Chondrocyte (in vitro differentiated cells): ENCODE results near the gene SLC1A7. TPM values are rescaled to one million over a fixed set of nuclear protein-coding genes. Genes with fewer than 3 reads are reported as not detected.

Experiments
- DNase-seq: peaks from one replicate; pipeline ENCODE4 v3.0.0; 2021; ENCODE audit warnings: mixed read lengths, low spot score
- H3K27ac Mint-ChIP-seq: one replicate; pipeline ENCODE4 v1.8.0; 2021; ENCODE audit warnings: mild to moderate bottlenecking, moderate library complexity, mixed read lengths; ENCODE audit not compliant: unreplicated experiment
- H3K27me3 Mint-ChIP-seq: 2 replicates; pipeline ENCODE4 v1.8.0; 2021; ENCODE audit warnings: low read depth, mixed read lengths
- H3K36me3 Mint-ChIP-seq: 2 replicates; pipeline ENCODE4 v1.8.0; 2021; ENCODE audit warnings: low read depth, mixed read lengths
- H3K4me1 Mint-ChIP-seq: 2 replicates; pipeline ENCODE4 v1.8.0; 2021; ENCODE audit warnings: low read depth, mild to moderate bottlenecking, mixed read lengths
- H3K4me3 Mint-ChIP-seq: one replicate; pipeline ENCODE4 v1.8.0; 2021; ENCODE audit warnings: mild to moderate bottlenecking, moderate library complexity, mixed read lengths; ENCODE audit not compliant: unreplicated experiment
- H3K9me3 Mint-ChIP-seq: 2 replicates; pipeline ENCODE4 v1.8.0; 2021; ENCODE audit warnings: low read depth, mixed read lengths
- total RNA-seq: library from RNA; stranded (reverse); gene quantifications from 3 replicates; pipeline ENCODE4 v1.2.1, GENCODE V29; 2021
- TF ChIP-seq, protein P1 (sequence below): fragments of 200-600 bp; sonication (generic); IDR thresholded peaks from 2 replicates; pipeline ENCODE4 v1.5.0; 2021; ENCODE audit warnings: antibody characterized with exemption, mild to moderate bottlenecking, moderate library complexity

The SLC1A7 gene
- total RNA-seq, 1 donor from 2014 or later, result not detected

DNA sequence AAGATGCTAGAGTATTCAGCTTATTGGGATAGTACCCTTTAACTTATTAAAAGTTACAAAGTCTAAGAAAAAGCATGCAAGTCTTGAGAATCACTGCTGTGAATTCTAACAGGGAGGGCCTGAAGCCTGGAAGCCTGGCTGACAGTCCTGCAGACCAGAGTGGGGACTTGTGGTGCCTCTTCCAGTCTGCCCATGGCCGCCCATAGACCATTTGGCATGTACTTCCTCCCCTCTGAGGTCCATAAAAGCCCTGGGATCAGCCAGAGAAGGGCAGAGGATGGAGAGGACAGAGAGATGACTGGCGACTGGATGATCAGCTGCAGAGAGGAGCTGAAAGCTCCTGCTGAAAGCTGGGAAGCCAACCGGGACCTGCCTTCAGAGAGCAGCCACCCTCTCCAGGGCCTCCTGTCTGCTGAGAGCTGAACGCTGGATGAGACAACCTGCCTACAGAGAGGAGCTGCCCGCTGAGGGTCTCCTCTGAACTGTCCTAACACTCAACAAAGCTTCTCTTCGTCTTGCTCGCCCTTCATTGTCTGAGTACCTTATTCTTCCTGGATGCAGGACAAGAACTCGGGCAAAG lies 12.5 kb upstream of the SLC1A7 start:
- H3K27ac Mint-ChIP-seq, result no peak overlapping the region
- TF ChIP-seq, protein P1, sequence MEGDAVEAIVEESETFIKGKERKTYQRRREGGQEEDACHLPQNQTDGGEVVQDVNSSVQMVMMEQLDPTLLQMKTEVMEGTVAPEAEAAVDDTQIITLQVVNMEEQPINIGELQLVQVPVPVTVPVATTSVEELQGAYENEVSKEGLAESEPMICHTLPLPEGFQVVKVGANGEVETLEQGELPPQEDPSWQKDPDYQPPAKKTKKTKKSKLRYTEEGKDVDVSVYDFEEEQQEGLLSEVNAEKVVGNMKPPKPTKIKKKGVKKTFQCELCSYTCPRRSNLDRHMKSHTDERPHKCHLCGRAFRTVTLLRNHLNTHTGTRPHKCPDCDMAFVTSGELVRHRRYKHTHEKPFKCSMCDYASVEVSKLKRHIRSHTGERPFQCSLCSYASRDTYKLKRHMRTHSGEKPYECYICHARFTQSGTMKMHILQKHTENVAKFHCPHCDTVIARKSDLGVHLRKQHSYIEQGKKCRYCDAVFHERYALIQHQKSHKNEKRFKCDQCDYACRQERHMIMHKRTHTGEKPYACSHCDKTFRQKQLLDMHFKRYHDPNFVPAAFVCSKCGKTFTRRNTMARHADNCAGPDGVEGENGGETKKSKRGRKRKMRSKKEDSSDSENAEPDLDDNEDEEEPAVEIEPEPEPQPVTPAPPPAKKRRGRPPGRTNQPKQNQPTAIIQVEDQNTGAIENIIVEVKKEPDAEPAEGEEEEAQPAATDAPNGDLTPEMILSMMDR, result no peak
- H3K9me3 Mint-ChIP-seq, result no peaks in the 10 kb centered on the region
- H3K36me3 Mint-ChIP-seq, result no peaks in the 10 kb centered on the region
- H3K4me1 Mint-ChIP-seq, result peaks cover 6% of the 10 kb centered on the region
- no peaks in the 10 kb centered on the region for H3K27me3 Mint-ChIP-seq
- no peak overlapping the region for H3K4me3 Mint-ChIP-seq
- no peak for DNase-seq

DNA sequence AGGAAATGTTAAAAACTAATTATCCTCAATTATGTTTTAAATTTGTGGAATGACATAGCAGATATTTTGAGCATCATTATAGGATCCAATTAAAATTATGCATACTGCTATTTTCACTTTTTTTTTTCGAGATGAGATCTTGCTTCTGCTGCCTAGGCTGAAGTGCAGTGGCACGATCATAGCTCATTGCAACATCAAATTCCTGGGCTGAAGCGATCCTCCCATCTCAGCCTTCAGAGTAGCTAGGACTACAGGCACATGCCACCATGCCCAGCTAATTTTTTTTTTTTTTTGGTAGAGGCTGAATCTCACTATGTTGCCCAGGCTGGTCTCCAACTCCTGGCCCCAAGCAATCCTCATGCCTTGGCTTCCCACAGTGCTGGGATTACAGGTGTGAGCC lies 11.3 kb upstream of the SLC1A7 start:
- TF ChIP-seq, protein P1, result no peak
- no peak for DNase-seq
- no peaks in the 10 kb centered on the region for H3K27me3 Mint-ChIP-seq

GRCh38 chr1:53148123-53148522 lies 5.7 kb upstream of the SLC1A7 start:
- Mint-ChIP-seq H3K27ac (no peak overlapping the region), H3K9me3 (no peaks in the 10 kb centered on the region), H3K4me3 (no peak overlapping the region), H3K27me3 (no peaks in the 10 kb centered on the region), H3K36me3 (no peaks in the 10 kb centered on the region), H3K4me1 (peaks cover 25% of the 10 kb centered on the region)
- TF ChIP-seq, protein P1, result no peak
- DNase-seq, result no peak

More for the DNA sequence above, 11.3 kb upstream of the SLC1A7 start:
- no peaks in the 10 kb centered on the region for H3K36me3 Mint-ChIP-seq
- peaks cover 6% of the 10 kb centered on the region for H3K4me1 Mint-ChIP-seq
- H3K4me3 Mint-ChIP-seq, result no peak overlapping the region
- no peak overlapping the region for H3K27ac Mint-ChIP-seq
- no peaks in the 10 kb centered on the region for H3K9me3 Mint-ChIP-seq

GRCh38 chr1:53147174-53147573 lies 4.7 kb upstream of the SLC1A7 start:
- TF ChIP-seq, protein P1, result no peak
- Mint-ChIP-seq H3K4me1 (peaks cover 25% of the 10 kb centered on the region), H3K9me3 (no peaks in the 10 kb centered on the region), H3K36me3 (no peaks in the 10 kb centered on the region), H3K27me3 (no peaks in the 10 kb centered on the region), H3K4me3 (no peak overlapping the region), H3K27ac (peak overlapping the region; percentile 98)
- DNase-seq, result no peak

- H3K4me1 Mint-ChIP-seq, result peaks cover 25% of the 10 kb centered on the region
- no peak for DNase-seq
- TF ChIP-seq, protein P1, result no peak
- no peaks in the 10 kb centered on the region for H3K9me3 Mint-ChIP-seq
- H3K36me3 Mint-ChIP-seq, result no peaks in the 10 kb centered on the region
- H3K27me3 Mint-ChIP-seq, result no peaks in the 10 kb centered on the region
- H3K27ac Mint-ChIP-seq, result peak overlapping the region; percentile 98
- H3K4me3 Mint-ChIP-seq, result no peak overlapping the region
These were observed 3.7 kb upstream of the SLC1A7 start for GRCh38 chr1:53145942-53146708.
